ENCODE measurements around the gene TEC. TPM values are rescaled to one million over a fixed set of nuclear protein-coding genes. Genes with fewer than 3 reads are reported as not detected.

The TEC gene
- polyA plus RNA-seq, 1 donor from 2014 or later = not detected

- TF ChIP-seq REST (IDR thresholded peaks at IDR 0.05; ENCODE audit: borderline replicate concordance) = no peak
- no peak for TF ChIP-seq RAD21 (conservative IDR thresholded peaks at IDR 0.05)
- no peak for TF ChIP-seq EP300 (conservative IDR thresholded peaks at IDR 0.05; ENCODE audit: poor library complexity, severe bottlenecking)
Measured at GRCh38 chr4:48269861-48270522, 354 bp upstream of the TEC start (continued).

GRCh38 chr4:48267574-48267973, 2.1 kb downstream of the TEC start:
- H3K9me2 ChIP-seq (ENCODE audit: insufficient read depth, low read length) = no peaks in the 10 kb centered on the region
- H3K27me3 ChIP-seq (ENCODE audit: insufficient read depth, low read depth, low read length) = peaks cover 31% of the 10 kb centered on the region
- no peak for TF ChIP-seq EP300 (conservative IDR thresholded peaks at IDR 0.05; ENCODE audit: poor library complexity, severe bottlenecking)
- TF ChIP-seq REST (IDR thresholded peaks at IDR 0.05; ENCODE audit: borderline replicate concordance) = no peak
- TF ChIP-seq TAF1 (IDR thresholded peaks at IDR 0.05; ENCODE audit: low read depth) = no peak
- TF ChIP-seq POLR2AphosphoS5 (IDR thresholded peaks at IDR 0.05) = no peak
- TF ChIP-seq EZH2 (IDR thresholded peaks at IDR 0.05; ENCODE audit: borderline replicate concordance, insufficient read depth, low read length, poor library complexity, severe bottlenecking) = no peak
- TF ChIP-seq CTCF (IDR thresholded peaks at IDR 0.05; ENCODE audit: poor library complexity, severe bottlenecking) = no peak
- H3K36me3 ChIP-seq (ENCODE audit: insufficient read depth, low read length) = no peaks in the 10 kb centered on the region
- H3K79me2 ChIP-seq (replicated peaks; ENCODE audit: insufficient read depth, low read length) = no peaks in the 10 kb centered on the region
- no peak overlapping the region for H3K4me2 ChIP-seq (ENCODE audit: low read length)
- H3K9ac ChIP-seq (ENCODE audit: low read length) = no peak overlapping the region
- no peaks in the 10 kb centered on the region for H4K20me1 ChIP-seq (ENCODE audit: insufficient read depth)
- H3K27ac ChIP-seq (ENCODE audit: low read length) = no peak overlapping the region
- no peak overlapping the region for H2AFZ ChIP-seq (ENCODE audit: low read depth, low read length)
- no peaks in the 10 kb centered on the region for H3K9me3 ChIP-seq (ENCODE audit: low read length)
- no peaks in the 10 kb centered on the region for H3F3A ChIP-seq (ENCODE audit: insufficient read depth, low read length, poor library complexity, severe bottlenecking)
- H3K4me3 ChIP-seq (ENCODE audit: low read length) = no peak overlapping the region
